ENCODE results near the gene KLF15. TPM values are rescaled to one million over a fixed set of nuclear protein-coding genes. Genes with fewer than 3 reads are reported as not detected.

KLF15 gene
- total and polyA plus RNA-seq, 2 of the 8 experiments (the other 6 are each of a cell fraction or from before 2014, with no cell fraction given) = 15.7 to 19.5 TPM

DNA sequence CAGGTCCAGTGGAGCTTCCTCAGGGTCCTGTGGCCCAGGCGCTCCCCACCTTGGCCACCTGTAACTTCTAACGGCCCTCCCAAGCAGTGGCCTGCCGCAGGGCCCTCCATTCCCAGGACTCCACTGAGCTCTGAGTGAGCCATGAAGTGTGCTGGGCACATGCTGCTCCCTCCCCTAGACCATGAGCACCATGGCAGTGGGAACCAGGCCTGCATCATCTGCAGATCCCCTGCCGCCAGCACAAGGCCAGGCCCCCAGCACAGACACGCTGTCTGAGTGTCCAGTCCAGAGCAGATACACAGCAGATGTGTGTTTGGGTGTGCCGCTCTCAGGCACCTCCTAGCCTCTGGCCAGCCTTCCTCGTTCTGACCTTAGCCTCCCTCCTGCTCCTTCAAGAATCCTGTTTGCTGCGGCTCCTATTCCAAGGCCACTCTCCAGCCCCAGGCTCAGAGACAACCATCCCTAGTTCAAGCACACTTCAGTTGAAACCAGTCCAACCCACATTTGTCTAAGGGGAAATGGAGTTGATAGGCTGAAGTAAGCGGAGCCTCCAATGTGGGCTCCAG is 7.0 kb upstream of the KLF15 start:
- Histone ChIP-seq H2BK15ac (ENCODE audit: low read length) (no peak overlapping the region; the same call in 1 of the 2 replicates), H3K4me2 (ENCODE audit: insufficient read depth in 1 of 2, low read depth in 2 of 2, low read length in 2 of 2) (no peak overlapping the region), H3K79me2 (ENCODE audit: control insufficient read depth in 1 of 2, insufficient read depth in 2 of 2, low read length in 2 of 2) (no peaks in the 10 kb centered on the region), H3K18ac (ENCODE audit: extremely low read depth, low read length) (no peak overlapping the region; the same call in 1 of the 2 replicates), H4K8ac (ENCODE audit: extremely low read depth, insufficient read depth, low read length) (no peak overlapping the region), H3K4ac (replicated peaks; ENCODE audit: insufficient read length, low read depth, low read length) (no peak overlapping the region), H3K27me3 (replicated peaks in 1 of 4; ENCODE audit: control insufficient read depth in 3 of 4, extremely low read depth in 1 of 4, insufficient read depth in 3 of 4, low read length in 3 of 4) (peaks cover 0 to 7% (median 0%) of the 10 kb centered on the region in 4 experiments; a peak in 3 of 7 replicates), H3K23me2 (ENCODE audit: low read depth, low read length) (no peaks in the 10 kb centered on the region), H2BK120ac (replicated peaks; ENCODE audit: low read depth, low read length) (no peak overlapping the region), H3K23ac (ENCODE audit: insufficient read length) (no peak overlapping the region), H4K91ac (replicated peaks; ENCODE audit: insufficient read length, low read length) (peak overlapping the region; percentile 66), H3K4me1 (replicated peaks in 1 of 4; ENCODE audit: control insufficient read depth in 3 of 4, insufficient read depth in 4 of 4, low read length in 3 of 4) (peaks cover 0 to 17% (median 8%) of the 10 kb centered on the region in 4 experiments), H3K9me3 (ENCODE audit: insufficient read depth in 2 of 2, low read depth in 1 of 2, low read length in 1 of 2) (no peaks in the 10 kb centered on the region), H3K4me3 (ENCODE audit: extremely low read depth in 1 of 4, insufficient read depth in 2 of 4, low read depth in 3 of 4, low read length in 4 of 4) (no peak overlapping the region), H4K20me1 (replicated peaks in 1 of 2; ENCODE audit: control insufficient read depth in 1 of 2, insufficient read depth in 2 of 2, low read length in 2 of 2) (no peaks in the 10 kb centered on the region), H2BK5ac (ENCODE audit: low read depth, low read length) (no peak overlapping the region), H2BK12ac (ENCODE audit: low read depth, low read length) (peak overlapping the region; percentile 33; the same call in 1 of the 2 replicates), H3K27ac (ENCODE audit: low read depth, low read length) (no peak overlapping the region), H2AK5ac (ENCODE audit: low read depth, low read length) (peak overlapping the region; percentile 82; the same call in 1 of the 2 replicates), H3K9ac (replicated peaks in 1 of 4; ENCODE audit: extremely low read depth in 1 of 4, low read depth in 3 of 4, low read length in 3 of 4) (no peak overlapping the region), H3K14ac (ENCODE audit: insufficient read length) (no peak overlapping the region), H3K79me1 (ENCODE audit: low read depth, low read length) (no peaks in the 10 kb centered on the region), H2BK20ac (ENCODE audit: low read length) (no peak overlapping the region), H2AFZ (ENCODE audit: low read length) (no peak overlapping the region), H3K56ac (replicated peaks; ENCODE audit: insufficient read length, low read depth, low read length) (no peak overlapping the region), H4K5ac (ENCODE audit: insufficient read length, low read depth, low read length) (no peak overlapping the region), H3K36me3 (ENCODE audit: control insufficient read depth in 2 of 4, insufficient read depth in 4 of 4, low read length in 3 of 4) (no peaks in the 10 kb centered on the region; a peak in 1 of 8 replicates)
- FAIRE-seq (no peak), DNase-seq (ENCODE audit: low read depth in 1 of 2, low spot score in 2 of 2) (no peak)
- CTCF ChIA-PET (ENCODE audit: partially characterized antibody) = interaction anchor here (0.9 to 2.6 kb wide), 9 partner anchors 10 to 231 kb away, joined by 3 to 12 read pairs (median 5); no protein-coding TSS in a partner anchor
- POLR2A ChIA-PET (ENCODE audit: partially characterized antibody) = interaction anchor here (1.8 kb wide), 1 partner anchor 14 kb away, joined by 9 read pairs; no protein-coding TSS in a partner anchor
- WGBS, 2 experiments (ENCODE audit: extremely low coverage in 1 of 2, insufficient coverage in 1 of 2, insufficient read length in 1 of 2, insufficient replicate concordance in 2 of 2, low coverage in 1 of 2, low lambda C conversion rate in 2 of 2, missing lambda C conversion rate in 1 of 2) = 92% methylated on average over 9 of the region's 9 CpGs; no CpG with 5 or more reads in 1 of the 2 experiments
- no peak for TF ChIP-seq RFX5 (IDR thresholded peaks at IDR 0.05; ENCODE audit: borderline replicate concordance, low read depth, low read length)
- TF ChIP-seq, protein P1, sequence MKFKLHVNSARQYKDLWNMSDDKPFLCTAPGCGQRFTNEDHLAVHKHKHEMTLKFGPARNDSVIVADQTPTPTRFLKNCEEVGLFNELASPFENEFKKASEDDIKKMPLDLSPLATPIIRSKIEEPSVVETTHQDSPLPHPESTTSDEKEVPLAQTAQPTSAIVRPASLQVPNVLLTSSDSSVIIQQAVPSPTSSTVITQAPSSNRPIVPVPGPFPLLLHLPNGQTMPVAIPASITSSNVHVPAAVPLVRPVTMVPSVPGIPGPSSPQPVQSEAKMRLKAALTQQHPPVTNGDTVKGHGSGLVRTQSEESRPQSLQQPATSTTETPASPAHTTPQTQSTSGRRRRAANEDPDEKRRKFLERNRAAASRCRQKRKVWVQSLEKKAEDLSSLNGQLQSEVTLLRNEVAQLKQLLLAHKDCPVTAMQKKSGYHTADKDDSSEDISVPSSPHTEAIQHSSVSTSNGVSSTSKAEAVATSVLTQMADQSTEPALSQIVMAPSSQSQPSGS (IDR thresholded peaks at IDR 0.05; ENCODE audit: low read length) = no peak
- no peak for TF ChIP-seq SP1 (IDR thresholded peaks at IDR 0.05; ENCODE audit: low read depth, low read length)
- TF ChIP-seq NANOG (IDR thresholded peaks at IDR 0.05; ENCODE audit: insufficient read depth, low read depth, low read length, poor library complexity, severe bottlenecking) = no peak
- TF ChIP-seq, protein P2, sequence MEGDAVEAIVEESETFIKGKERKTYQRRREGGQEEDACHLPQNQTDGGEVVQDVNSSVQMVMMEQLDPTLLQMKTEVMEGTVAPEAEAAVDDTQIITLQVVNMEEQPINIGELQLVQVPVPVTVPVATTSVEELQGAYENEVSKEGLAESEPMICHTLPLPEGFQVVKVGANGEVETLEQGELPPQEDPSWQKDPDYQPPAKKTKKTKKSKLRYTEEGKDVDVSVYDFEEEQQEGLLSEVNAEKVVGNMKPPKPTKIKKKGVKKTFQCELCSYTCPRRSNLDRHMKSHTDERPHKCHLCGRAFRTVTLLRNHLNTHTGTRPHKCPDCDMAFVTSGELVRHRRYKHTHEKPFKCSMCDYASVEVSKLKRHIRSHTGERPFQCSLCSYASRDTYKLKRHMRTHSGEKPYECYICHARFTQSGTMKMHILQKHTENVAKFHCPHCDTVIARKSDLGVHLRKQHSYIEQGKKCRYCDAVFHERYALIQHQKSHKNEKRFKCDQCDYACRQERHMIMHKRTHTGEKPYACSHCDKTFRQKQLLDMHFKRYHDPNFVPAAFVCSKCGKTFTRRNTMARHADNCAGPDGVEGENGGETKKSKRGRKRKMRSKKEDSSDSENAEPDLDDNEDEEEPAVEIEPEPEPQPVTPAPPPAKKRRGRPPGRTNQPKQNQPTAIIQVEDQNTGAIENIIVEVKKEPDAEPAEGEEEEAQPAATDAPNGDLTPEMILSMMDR (IDR thresholded peaks at IDR 0.05; ENCODE audit: control extremely low read depth in 1 of 3, insufficient read depth in 1 of 3, low read depth in 1 of 3, low read length in 3 of 3) = no peak
- no peak for TF ChIP-seq ZNF274 (IDR thresholded peaks at IDR 0.05; ENCODE audit: borderline replicate concordance, extremely low read depth, low read length)
- TF ChIP-seq EGR1 (IDR thresholded peaks at IDR 0.05; ENCODE audit: borderline replicate concordance, low read depth, low read length) = no peak
- TF ChIP-seq KDM1A (IDR thresholded peaks at IDR 0.05; ENCODE audit: borderline replicate concordance, low read length) = no peak

All from H1 (cell line).